NCI-H460 (cell line): ENCODE results near the gene SERPINB8. TPM values are rescaled to one million over a fixed set of nuclear protein-coding genes. Genes with fewer than 3 reads are reported as not detected.
A peak's percentile ranks its signal among the peaks of the same experiment; 100 is the strongest.

Source experiments
- DNase-seq: peaks from one replicate; pipeline ENCODE4 v3.0.0-alpha.2; 2016; ENCODE audit warnings: low read depth; ENCODE audit errors: extremely low read depth
- total RNA-seq: library from RNA; depleted of rRNA; stranded (reverse); fragments of >200 nt; shearing (Covaris generic); gene quantifications from 2 replicates; pipeline ENCODE4 v1.2.3, GENCODE V29; 2014; rRNA removed

Gene SERPINB8
- total RNA-seq, 1 experiment from 2014 or later: 54.6 TPM

- no peak for DNase-seq
These were observed 32.7 kb downstream of the SERPINB8 start for GRCh38 chr18:64002581-64002980.

GRCh38 chr18:64009305-64009704, 39.4 kb downstream of the SERPINB8 start:
- DNase-seq: no peak

GRCh38 chr18:64011513-64011912, 41.6 kb downstream of the SERPINB8 start:
- DNase-seq: no peak

GRCh38 chr18:64017870-64018269, 48.0 kb downstream of the SERPINB8 start:
- DNase-seq: peak; percentile 33

GRCh38 chr18:64019922-64020756, 50.3 kb downstream of the SERPINB8 start:
- no peak for DNase-seq

- DNase-seq: no peak
These were observed 56.5 kb downstream of the SERPINB8 start for GRCh38 chr18:64026350-64026749.

GRCh38 chr18:64027931-64028695, 58.2 kb downstream of the SERPINB8 start:
- no peak for DNase-seq

- DNase-seq: no peak
These were observed 59.2 kb downstream of the SERPINB8 start for GRCh38 chr18:64029096-64029495.

GRCh38 chr18:64031411-64031810, 61.5 kb downstream of the SERPINB8 start:
- no peak for DNase-seq

GRCh38 chr18:64032312-64032711, 62.4 kb downstream of the SERPINB8 start:
- DNase-seq: no peak

- peak; percentile 30 for DNase-seq
These were observed 68.0 kb downstream of the SERPINB8 start for GRCh38 chr18:64037812-64038414.

Other genes starting within 250 kb of the SERPINB8 start
- 0.32 TPM in 1 of 2 replicates, not detected in the other for gene SERPINB7, start 194.7 kb upstream of the SERPINB8 start, total RNA-seq
- gene SERPINB2, start 82.4 kb upstream of the SERPINB8 start, total RNA-seq: 100 and 108 TPM in 2 replicates
- not detected in 2 replicates for gene SERPINB10, start 62.1 kb upstream of the SERPINB8 start, total RNA-seq
- gene HMSD, start 20.8 kb upstream of the SERPINB8 start, total RNA-seq: 0.50 and 0.81 TPM in 2 replicates
- gene LINC00305, start 179.0 kb downstream of the SERPINB8 start, total RNA-seq: not detected in 2 replicates